ENCODE data around the gene INCA1.
A peak's percentile ranks its signal among the peaks of the same experiment; 100 is the strongest.

Gene INCA1

GRCh38 chr17:4945944-4946280 is 51.4 kb downstream of the INCA1 start:
- no peak for TF ChIP-seq CTCF (conservative IDR thresholded peaks at IDR 0.05)
- no peak overlapping the region for H3K27ac ChIP-seq

DNA sequence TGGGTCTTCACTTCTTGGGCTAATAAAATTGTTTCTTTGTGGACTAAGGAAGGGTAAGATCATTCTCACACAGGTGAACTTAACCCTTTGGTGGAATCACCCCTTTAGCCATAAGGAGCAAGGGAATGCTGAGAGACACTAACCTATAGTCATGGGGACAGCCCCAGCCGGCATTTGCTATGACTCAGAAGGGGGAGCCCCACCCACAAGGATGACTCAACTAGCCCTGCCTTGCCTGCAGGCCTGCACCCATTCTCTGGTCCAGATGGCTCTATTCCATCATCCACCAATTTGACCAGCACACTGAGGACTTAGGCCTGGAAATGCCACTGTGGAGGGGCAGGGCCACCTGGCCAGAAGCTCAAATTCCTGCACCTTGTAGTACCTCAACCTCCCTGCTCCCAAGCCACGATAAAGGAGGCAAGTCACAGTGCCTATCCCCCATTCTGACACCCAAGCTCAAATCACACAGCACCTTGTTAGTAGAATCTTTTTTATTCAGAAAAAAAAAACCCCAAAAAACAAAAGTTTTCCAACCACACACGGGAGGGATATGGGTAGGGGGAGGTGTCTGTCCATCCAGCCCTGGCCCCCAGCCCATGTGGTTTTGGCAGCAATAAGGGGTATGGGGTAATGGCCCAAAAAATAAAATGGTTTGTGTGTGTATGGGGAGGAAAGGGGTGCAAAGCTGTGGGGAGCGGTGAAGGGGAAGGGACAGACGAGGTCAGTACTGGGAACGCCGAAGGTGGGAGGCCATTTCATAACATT is 52.0 kb downstream of the INCA1 start:
- H3K27ac ChIP-seq = no peak overlapping the region
- TF ChIP-seq CTCF (conservative IDR thresholded peaks at IDR 0.05) = no peak

- no peak overlapping the region for H3K27ac ChIP-seq
- no peak for TF ChIP-seq CTCF (conservative IDR thresholded peaks at IDR 0.05)
These were observed 52.7 kb downstream of the INCA1 start for GRCh38 chr17:4944554-4945175.

GRCh38 chr17:4944163-4944553 is 53.2 kb downstream of the INCA1 start:
- no peak for TF ChIP-seq CTCF (conservative IDR thresholded peaks at IDR 0.05)
- no peak overlapping the region for H3K27ac ChIP-seq

- H3K27ac ChIP-seq = no peak overlapping the region
- no peak for TF ChIP-seq CTCF (conservative IDR thresholded peaks at IDR 0.05)
These were observed 54.4 kb downstream of the INCA1 start for GRCh38 chr17:4942760-4943508.

GRCh38 chr17:4941319-4941610 is 56.1 kb downstream of the INCA1 start:
- no peak for TF ChIP-seq CTCF (conservative IDR thresholded peaks at IDR 0.05)
- H3K27ac ChIP-seq = peak overlapping the region; percentile 88; the same call in 1 of the 2 replicates

DNA sequence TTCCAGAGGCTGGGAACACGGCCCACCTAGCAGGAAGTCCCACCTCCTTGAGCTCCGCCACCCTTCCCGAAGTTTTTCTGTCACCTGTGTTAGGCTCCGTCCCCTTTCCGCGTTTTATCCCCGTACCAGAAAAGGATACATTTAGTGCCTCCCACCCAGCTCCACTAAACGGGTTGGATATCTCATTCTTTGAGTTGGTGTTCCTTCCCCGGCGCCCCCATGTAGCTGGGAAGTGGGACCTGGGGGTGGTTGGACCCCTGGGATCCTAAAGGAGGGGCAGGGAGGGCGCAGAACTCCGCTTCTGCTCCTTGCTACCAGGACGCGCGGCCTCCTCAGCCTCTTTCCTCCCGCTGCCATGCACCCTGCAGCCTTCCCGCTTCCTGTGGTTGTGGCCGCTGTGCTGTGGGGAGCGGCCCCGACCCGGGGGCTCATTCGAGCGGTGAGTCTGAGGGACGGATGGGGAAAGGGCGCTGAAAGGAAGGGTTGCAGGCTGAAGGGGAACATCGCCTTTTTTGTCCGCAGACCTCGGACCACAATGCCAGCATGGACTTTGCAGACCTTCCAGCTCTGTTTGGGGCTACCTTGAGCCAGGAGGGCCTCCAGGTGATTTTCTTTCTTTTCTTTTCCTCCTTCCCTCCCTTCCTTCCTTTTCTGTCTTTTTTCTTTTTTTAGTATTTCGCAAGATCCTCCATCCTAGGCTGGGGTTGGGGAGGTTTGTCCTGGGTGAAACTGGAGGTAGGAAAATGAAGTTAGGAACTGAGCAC is 56.6 kb downstream of the INCA1 start:
- TF ChIP-seq CTCF (conservative IDR thresholded peaks at IDR 0.05) = no peak
- H3K27ac ChIP-seq = peak overlapping the region; percentile 88

Measured in VCaP (cell line).